ENCODE data around the gene PAQR5.

DNA sequence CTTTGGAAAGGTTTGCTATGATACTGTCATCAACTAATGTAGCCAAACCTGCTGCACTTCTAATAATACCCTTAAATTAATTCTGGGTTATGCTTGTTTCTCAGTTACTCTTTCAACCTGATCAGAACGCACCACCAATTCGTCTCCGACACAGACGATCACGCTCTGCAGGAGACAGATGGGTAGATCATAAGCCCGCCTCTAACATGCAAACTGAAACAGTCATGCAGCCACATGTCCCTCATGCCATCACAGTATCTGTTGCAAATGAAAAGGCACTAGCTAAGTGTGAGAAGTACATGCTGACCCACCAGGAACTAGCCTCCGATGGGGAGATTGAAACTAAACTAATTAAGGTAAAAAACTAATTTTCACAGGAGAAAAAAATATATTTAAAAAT is 146.0 kb downstream of the PAQR5 start:
- TF ChIP-seq CTCF (IDR thresholded peaks at IDR 0.05): no peak
- TF ChIP-seq POLR2A (IDR thresholded peaks at IDR 0.05): no peak
- TF ChIP-seq EP300 (IDR thresholded peaks at IDR 0.05): no peak

All from gastroesophageal sphincter (tissue), 3 donors.